Astrocyte (in vitro differentiated cells and primary cell): ENCODE measurements around the gene RAD51.

Experiments used
- CTCF ChIP-seq: IDR thresholded peaks from 2 replicates; pipeline ENCODE4 v1.5.1; 2011; ENCODE audit warnings: low read depth, mild to moderate bottlenecking, inconsistent platforms, low read length, moderate library complexity; ENCODE audit not compliant: insufficient read depth
- EZH2 ChIP-seq: IDR thresholded peaks from 2 replicates; pipeline ENCODE4 v1.6.1; 2012; ENCODE audit warnings: mild to moderate bottlenecking, low read length, inconsistent platforms; ENCODE audit not compliant: insufficient read depth

- no peak for TF ChIP-seq CTCF
- TF ChIP-seq EZH2: no peak
These were observed 56.8 kb downstream of the RAD51 start for GRCh38 chr15:40751745-40752144.
